SK-N-SH treated with all-trans-retinoic acid at 6 μM for 48 hours (cell line): Measurements from ENCODE around the gene PLOD2.

Experiments used
- CREB5 ChIP-seq: fragments of 250-450 bp; sonication (Bioruptor Pico); IDR thresholded peaks from 2 replicates; pipeline ENCODE4 v1.5.1; 2020; ENCODE audit warnings: low read depth, mild to moderate bottlenecking, moderate library complexity
- CSDC2 ChIP-seq: fragments of 250-450 bp; sonication (Bioruptor Pico); IDR thresholded peaks from 2 replicates; pipeline ENCODE4 v1.5.0; 2020; ENCODE audit warnings: mild to moderate bottlenecking, moderate library complexity
- PATZ1 ChIP-seq: fragments of 250-450 bp; sonication (Bioruptor Pico); IDR thresholded peaks from 2 replicates; pipeline ENCODE4 v1.8.0; 2020; ENCODE audit warnings: mild to moderate bottlenecking, moderate library complexity, borderline replicate concordance
- PPARA ChIP-seq: fragments of 250-450 bp; sonication (Bioruptor Pico); IDR thresholded peaks from 2 replicates; pipeline ENCODE4 v1.5.0; 2020; ENCODE audit warnings: mild to moderate bottlenecking, borderline replicate concordance
- SNAI2 ChIP-seq: fragments of 250-450 bp; sonication (Bioruptor Pico); IDR thresholded peaks from 2 replicates; pipeline ENCODE4 v1.5.0; 2020; ENCODE audit warnings: mild to moderate bottlenecking, moderate library complexity
- TCF4 ChIP-seq: fragments of 250-450 bp; sonication (Bioruptor Pico); IDR thresholded peaks from 2 replicates; pipeline ENCODE4 v1.8.0; 2021; ENCODE audit warnings: mild to moderate bottlenecking, moderate library complexity, borderline replicate concordance
- TSHZ2 ChIP-seq: fragments of 250-450 bp; sonication (Bioruptor Pico); IDR thresholded peaks from 2 replicates; pipeline ENCODE4 v1.5.0; 2020; ENCODE audit warnings: mild to moderate bottlenecking, moderate library complexity
- ZC3H10 ChIP-seq: fragments of 250-450 bp; sonication (Bioruptor Pico); IDR thresholded peaks from 2 replicates; pipeline ENCODE4 v1.5.1; 2021; ENCODE audit warnings: mild to moderate bottlenecking, moderate library complexity
- ZFP30 ChIP-seq: fragments of 450-650 bp; formaldehyde crosslinking; IDR thresholded peaks from 2 replicates; pipeline ENCODE4 v1.5.0; 2022; ENCODE audit warnings: mild to moderate bottlenecking, moderate library complexity
- ZNF8 ChIP-seq: fragments of 450-650 bp; formaldehyde crosslinking; IDR thresholded peaks from 2 replicates; pipeline ENCODE4 v1.5.0; 2020; ENCODE audit warnings: mild to moderate bottlenecking, moderate library complexity

GRCh38 chr3:146047485-146047884, 113.5 kb downstream of the PLOD2 start:
- TF ChIP-seq ZC3H10 (CRISPR knock-in tag) (no peak), CREB5 (CRISPR knock-in tag) (no peak), CSDC2 (CRISPR knock-in tag) (no peak), TCF4 (no peak), TSHZ2 (CRISPR knock-in tag) (no peak), ZFP30 (CRISPR knock-in tag) (no peak), PPARA (CRISPR knock-in tag) (no peak), SNAI2 (CRISPR knock-in tag) (no peak), PATZ1 (CRISPR knock-in tag) (no peak), ZNF8 (CRISPR knock-in tag) (no peak)
